Caco-2 (cell line): Measurements from ENCODE around the gene MRTO4. TPM values are rescaled to one million over a fixed set of nuclear protein-coding genes. Genes with fewer than 3 reads are reported as not detected.
"Not testable (repeated sequence)": the region's sequence is repeated elsewhere in the genome, so short reads cannot be mapped to it uniquely, and the experiment has no call there.

Experiments
- BruUV-seq: library from RNA; stranded (reverse); fragments of 400-500 nt; replicated peaks from 2 replicates; lab custom pipeline; 2021; lab: Mats Ljungman, UMichigan
- CTCF ChIA-PET: fragments of 300-600 bp; sonication (Branson Sonifier 250); formaldehyde crosslinking; loops from one replicate; lab custom pipeline; 2022; ENCODE audit warnings: antibody characterized with exemption; lab: Charles Lee
- POLR2A ChIA-PET: fragments of 300-600 bp; sonication (Branson Sonifier 250); formaldehyde crosslinking; loops from one replicate; lab custom pipeline; 2022; ENCODE audit warnings: antibody characterized with exemption; lab: Charles Lee
- DNase-seq, 2 experiments: peaks; one replicate each; pipeline versions ENCODE4 v3.0.0 to v3.0.0-alpha.2; 2020 to 2022
- H3K27me3 ChIP-seq: replicated peaks from 2 replicates; pipeline ENCODE4 v1.6.0; 2011; ENCODE audit warnings: low read length; ENCODE audit not compliant: control insufficient read depth, insufficient read depth
- H3K36me3 ChIP-seq: 2 replicates; pipeline ENCODE4 v1.5.1; 2011; ENCODE audit warnings: low read length; ENCODE audit not compliant: control insufficient read depth, insufficient read depth
- H3K4me1 ChIP-seq: fragments of 250-450 bp; sonication (Bioruptor Pico); 2 replicates; pipeline ENCODE4 v1.5.1; 2020; ENCODE audit warnings: mild to moderate bottlenecking
- H3K4me3 ChIP-seq: 2 replicates; pipeline ENCODE4 v1.5.1; 2011; ENCODE audit warnings: low read depth, mild to moderate bottlenecking, control low read depth, low read length
- H3K9me3 ChIP-seq: fragments of 250-450 bp; sonication (Bioruptor Pico); 2 replicates; pipeline ENCODE4 v1.5.1; 2020; ENCODE audit warnings: mild to moderate bottlenecking, moderate library complexity
- H3K27ac Mint-ChIP-seq: one replicate; pipeline ENCODE4 v1.8.0; 2022; ENCODE audit warnings: mixed read lengths; ENCODE audit not compliant: unreplicated experiment
- H3K27me3 Mint-ChIP-seq: one replicate; pipeline ENCODE4 v1.8.0; 2022; ENCODE audit warnings: mixed read lengths; ENCODE audit not compliant: insufficient read depth, unreplicated experiment
- H3K36me3 Mint-ChIP-seq: one replicate; pipeline ENCODE4 v1.8.0; 2022; ENCODE audit warnings: mild to moderate bottlenecking, mixed read lengths; ENCODE audit not compliant: insufficient read depth, unreplicated experiment
- H3K4me1 Mint-ChIP-seq: one replicate; pipeline ENCODE4 v1.8.0; 2022; ENCODE audit warnings: low read depth, mixed read lengths; ENCODE audit not compliant: unreplicated experiment
- H3K4me3 Mint-ChIP-seq: one replicate; pipeline ENCODE4 v1.8.0; 2022; ENCODE audit warnings: mild to moderate bottlenecking, moderate library complexity, mixed read lengths; ENCODE audit not compliant: unreplicated experiment
- H3K9me3 Mint-ChIP-seq: one replicate; pipeline ENCODE4 v1.8.0; 2022; ENCODE audit warnings: mixed read lengths; ENCODE audit not compliant: unreplicated experiment
- intact Hi-C: fragments of 100-400 bp; cut with micrococcal nuclease; formaldehyde crosslinking; loops from one replicate; pipeline ENCODE4 v1.10.0; 2022; ENCODE audit not compliant: unreplicated experiment
- total RNA-seq: library from RNA; stranded (reverse); gene quantifications from 2 replicates; pipeline ENCODE4 v1.2.3, GENCODE V29; 2022
- TF ChIP-seq, protein P1 (sequence below), 2 experiments: fragments of 200-600 bp in 1 of 2; IDR thresholded peaks; 1 replicate in 1 of 2; 2 replicates in 1 of 2; pipeline versions ENCODE4 v1.5.1 to v1.8.0; 2011 to 2022; ENCODE audit warnings: antibody characterized with exemption in 1 of 2, control low read depth in 1 of 2, inconsistent platforms in 1 of 2, low read depth in 1 of 2, low read length in 1 of 2, mild to moderate bottlenecking in 1 of 2, moderate library complexity in 1 of 2; ENCODE audit not compliant: insufficient read depth in 1 of 2, severe bottlenecking in 1 of 2, unreplicated experiment in 1 of 2

The MRTO4 gene
- total RNA-seq, 1 experiment from 2014 or later = 52.6 TPM

DNA sequence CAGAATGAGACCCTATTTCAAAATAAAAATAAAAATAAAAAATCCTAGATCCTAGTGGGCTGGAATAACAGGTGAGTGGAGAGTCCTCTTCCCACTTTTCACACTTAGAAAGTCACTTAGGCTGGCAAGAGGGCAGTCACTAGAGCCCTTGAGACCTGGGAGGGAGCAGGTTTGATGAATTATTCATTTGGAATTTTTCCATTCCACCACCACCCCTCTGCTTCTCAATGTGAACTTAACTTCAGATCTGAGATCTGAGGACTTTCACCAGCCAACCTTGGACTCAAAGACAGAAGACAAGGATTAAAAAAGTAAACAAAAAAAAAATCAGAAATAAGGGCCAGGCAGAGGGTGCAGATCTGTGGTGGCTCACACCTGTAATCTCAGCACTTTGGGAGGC is 20.5 kb downstream of the MRTO4 start:
- H3K27me3 Mint-ChIP-seq = no peaks in the 10 kb centered on the region
- H3K4me3 ChIP-seq = no peak overlapping the region
- intact Hi-C loops = no loop called here
- CTCF ChIA-PET = no interaction called here
- H3K27me3 ChIP-seq = no peaks in the 10 kb centered on the region
- POLR2A ChIA-PET = no interaction called here
- H3K9me3 Mint-ChIP-seq = no peaks in the 10 kb centered on the region
- no peaks in the 10 kb centered on the region for H3K36me3 Mint-ChIP-seq
- no peak for DNase-seq
- H3K4me3 Mint-ChIP-seq = no peak overlapping the region
- H3K27ac Mint-ChIP-seq = no peak overlapping the region
- TF ChIP-seq, protein P1, sequence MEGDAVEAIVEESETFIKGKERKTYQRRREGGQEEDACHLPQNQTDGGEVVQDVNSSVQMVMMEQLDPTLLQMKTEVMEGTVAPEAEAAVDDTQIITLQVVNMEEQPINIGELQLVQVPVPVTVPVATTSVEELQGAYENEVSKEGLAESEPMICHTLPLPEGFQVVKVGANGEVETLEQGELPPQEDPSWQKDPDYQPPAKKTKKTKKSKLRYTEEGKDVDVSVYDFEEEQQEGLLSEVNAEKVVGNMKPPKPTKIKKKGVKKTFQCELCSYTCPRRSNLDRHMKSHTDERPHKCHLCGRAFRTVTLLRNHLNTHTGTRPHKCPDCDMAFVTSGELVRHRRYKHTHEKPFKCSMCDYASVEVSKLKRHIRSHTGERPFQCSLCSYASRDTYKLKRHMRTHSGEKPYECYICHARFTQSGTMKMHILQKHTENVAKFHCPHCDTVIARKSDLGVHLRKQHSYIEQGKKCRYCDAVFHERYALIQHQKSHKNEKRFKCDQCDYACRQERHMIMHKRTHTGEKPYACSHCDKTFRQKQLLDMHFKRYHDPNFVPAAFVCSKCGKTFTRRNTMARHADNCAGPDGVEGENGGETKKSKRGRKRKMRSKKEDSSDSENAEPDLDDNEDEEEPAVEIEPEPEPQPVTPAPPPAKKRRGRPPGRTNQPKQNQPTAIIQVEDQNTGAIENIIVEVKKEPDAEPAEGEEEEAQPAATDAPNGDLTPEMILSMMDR (IDR thresholded peaks at IDR 0.05; ENCODE audit: insufficient read depth in 1 of 2, low read depth in 1 of 2, low read length in 1 of 2, severe bottlenecking in 1 of 2, unreplicated experiment in 1 of 2) = no peak
- no peaks in the 10 kb centered on the region for H3K4me1 Mint-ChIP-seq
- no peaks in the 10 kb centered on the region for H3K9me3 ChIP-seq
- BruUV-seq = no TSS peak
- H3K4me1 ChIP-seq = no peaks in the 10 kb centered on the region
- H3K36me3 ChIP-seq = no peaks in the 10 kb centered on the region

GRCh38 chr1:19273106-19273843 is 21.7 kb downstream of the MRTO4 start:
- intact Hi-C loops = no loop called here
- DNase-seq = no peak
- H3K27me3 Mint-ChIP-seq = no peaks in the 10 kb centered on the region
- H3K4me1 Mint-ChIP-seq = no peaks in the 10 kb centered on the region
- no TSS peak for BruUV-seq
- H3K9me3 ChIP-seq = no peaks in the 10 kb centered on the region
- no peaks in the 10 kb centered on the region for H3K36me3 Mint-ChIP-seq
- no peak overlapping the region for H3K27ac Mint-ChIP-seq
- H3K4me3 Mint-ChIP-seq = no peak overlapping the region
- H3K9me3 Mint-ChIP-seq = no peaks in the 10 kb centered on the region
- ChIA-PET POLR2A (no interaction called here), CTCF (no interaction called here)
- no peaks in the 10 kb centered on the region for H3K4me1 ChIP-seq
- H3K4me3 ChIP-seq = no peak overlapping the region
- TF ChIP-seq, protein P1 (IDR thresholded peaks at IDR 0.05; ENCODE audit: insufficient read depth in 1 of 2, low read depth in 1 of 2, low read length in 1 of 2, severe bottlenecking in 1 of 2, unreplicated experiment in 1 of 2) = no peak
- no peaks in the 10 kb centered on the region for H3K36me3 ChIP-seq
- no peaks in the 10 kb centered on the region for H3K27me3 ChIP-seq

DNA sequence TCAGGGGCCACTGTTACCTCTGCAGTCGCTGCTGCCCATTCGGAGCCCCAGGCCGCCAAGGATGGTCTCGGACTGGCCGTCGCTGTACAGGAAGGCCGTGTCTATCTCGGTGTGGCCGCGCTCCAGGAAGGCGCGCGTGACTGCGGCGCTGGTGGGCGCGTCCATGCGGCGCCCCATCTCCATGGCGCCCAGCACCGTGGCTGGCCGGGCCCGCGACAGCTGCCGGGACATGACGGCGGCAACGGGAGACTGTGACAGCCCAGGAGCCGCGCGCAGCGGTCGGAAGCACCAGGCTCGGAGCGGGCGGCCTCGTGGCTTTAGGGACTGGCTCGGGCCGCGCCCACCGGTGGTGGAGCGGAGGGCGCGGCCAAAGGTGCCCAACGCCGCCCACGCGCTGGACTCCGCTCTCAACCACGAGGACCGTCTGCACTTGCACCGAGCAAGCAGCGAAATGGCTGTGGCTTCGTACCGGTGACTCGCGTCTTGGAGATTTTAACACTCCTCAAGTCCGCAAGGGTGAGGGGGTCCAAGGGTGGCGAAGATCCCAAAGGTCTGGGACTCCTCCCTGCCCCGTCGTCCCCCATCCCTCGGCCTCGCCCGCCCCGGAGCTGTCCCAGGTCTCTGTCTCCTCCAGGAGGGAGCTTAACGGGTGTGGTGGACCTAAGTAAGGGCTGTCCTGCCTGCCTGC is 22.4 kb downstream of the MRTO4 start:
- DNase-seq, POLR2A ChIA-PET, H3K4me1 Mint-ChIP-seq, intact Hi-C loops, H3K27me3 ChIP-seq, H3K4me3 ChIP-seq, H3K36me3 ChIP-seq, H3K9me3 Mint-ChIP-seq, H3K36me3 Mint-ChIP-seq, H3K27me3 Mint-ChIP-seq, H3K27ac Mint-ChIP-seq, CTCF ChIA-PET, H3K4me3 Mint-ChIP-seq, H3K9me3 ChIP-seq, BruUV-seq, H3K4me1 ChIP-seq: not testable (repeated sequence)
